Gastrocnemius medialis (tissue), 4 donors: ENCODE measurements around the gene PDE4B.

Source experiments
- CTCF ChIP-seq, 5 experiments: fragments of 450-650 bp in 3 of 5; fragments of 200-600 bp in 2 of 5; sonication (generic) in 2 of 5; IDR thresholded peaks in 4 of 5; conservative IDR thresholded peaks in 1 of 5; 1 replicate in 4 of 5; 2 replicates in 1 of 5; pipeline ENCODE4 v1.5.1; 2016 to 2019; ENCODE audit warnings: antibody characterized with exemption in 5 of 5, mild to moderate bottlenecking in 3 of 5, moderate library complexity in 3 of 5
- POLR2A ChIP-seq, 2 donors: fragments of 450-650 bp; IDR thresholded peaks; one replicate each; pipeline ENCODE4 v1.6.1; 2017; ENCODE audit warnings: antibody characterized with exemption in 2 of 2, mild to moderate bottlenecking in 2 of 2, moderate library complexity in 2 of 2

- TF ChIP-seq CTCF (IDR thresholded peaks at IDR 0.05 in 4 of 5, conservative IDR thresholded peaks at IDR 0.05 in 1 of 5) = no peak
- no peak for TF ChIP-seq POLR2A (IDR thresholded peaks at IDR 0.05)
Observed at GRCh38 chr1:65921446-65921845, 128.8 kb downstream of the PDE4B start.
